ENCODE results near the gene TRIM13.
A peak's percentile ranks its signal among the peaks of the same experiment; 100 is the strongest.

Gene TRIM13

DNA sequence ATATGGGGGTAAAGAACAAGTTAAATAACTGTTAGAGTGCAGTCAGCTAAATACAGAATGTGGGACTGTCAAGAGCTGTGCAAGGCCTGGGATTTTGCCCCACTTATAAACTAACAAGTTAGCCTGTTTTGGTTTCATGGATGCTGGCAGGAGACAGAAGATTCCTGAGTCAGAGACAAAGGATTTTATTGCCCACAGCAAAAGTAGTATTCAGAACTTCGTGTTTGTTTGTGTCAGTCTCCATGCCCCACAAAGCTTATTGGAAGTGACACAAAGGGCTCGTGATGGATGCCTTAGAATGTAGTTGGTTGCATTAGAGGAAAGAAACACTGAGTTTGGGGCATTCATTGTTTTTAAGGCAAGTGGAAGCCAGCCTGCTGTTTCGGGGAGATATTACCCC is 38.5 kb upstream of the TRIM13 start:
- no peak overlapping the region for H3K4me3 ChIP-seq (ENCODE audit: low read depth, low read length)
- no peak for DNase-seq (ENCODE audit: low read depth, low spot score)
- POLR2A ChIA-PET = no interaction called here
- TF ChIP-seq, protein P1, sequence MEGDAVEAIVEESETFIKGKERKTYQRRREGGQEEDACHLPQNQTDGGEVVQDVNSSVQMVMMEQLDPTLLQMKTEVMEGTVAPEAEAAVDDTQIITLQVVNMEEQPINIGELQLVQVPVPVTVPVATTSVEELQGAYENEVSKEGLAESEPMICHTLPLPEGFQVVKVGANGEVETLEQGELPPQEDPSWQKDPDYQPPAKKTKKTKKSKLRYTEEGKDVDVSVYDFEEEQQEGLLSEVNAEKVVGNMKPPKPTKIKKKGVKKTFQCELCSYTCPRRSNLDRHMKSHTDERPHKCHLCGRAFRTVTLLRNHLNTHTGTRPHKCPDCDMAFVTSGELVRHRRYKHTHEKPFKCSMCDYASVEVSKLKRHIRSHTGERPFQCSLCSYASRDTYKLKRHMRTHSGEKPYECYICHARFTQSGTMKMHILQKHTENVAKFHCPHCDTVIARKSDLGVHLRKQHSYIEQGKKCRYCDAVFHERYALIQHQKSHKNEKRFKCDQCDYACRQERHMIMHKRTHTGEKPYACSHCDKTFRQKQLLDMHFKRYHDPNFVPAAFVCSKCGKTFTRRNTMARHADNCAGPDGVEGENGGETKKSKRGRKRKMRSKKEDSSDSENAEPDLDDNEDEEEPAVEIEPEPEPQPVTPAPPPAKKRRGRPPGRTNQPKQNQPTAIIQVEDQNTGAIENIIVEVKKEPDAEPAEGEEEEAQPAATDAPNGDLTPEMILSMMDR (IDR thresholded peaks at IDR 0.05; ENCODE audit: insufficient read depth, low read length, missing control alignments) = no peak
- CTCF ChIA-PET = interaction anchor here (1.2 kb wide), 1 partner anchor 22 kb away, joined by 4 read pairs; the partner anchor contains the start of gene SPRYD7

DNA sequence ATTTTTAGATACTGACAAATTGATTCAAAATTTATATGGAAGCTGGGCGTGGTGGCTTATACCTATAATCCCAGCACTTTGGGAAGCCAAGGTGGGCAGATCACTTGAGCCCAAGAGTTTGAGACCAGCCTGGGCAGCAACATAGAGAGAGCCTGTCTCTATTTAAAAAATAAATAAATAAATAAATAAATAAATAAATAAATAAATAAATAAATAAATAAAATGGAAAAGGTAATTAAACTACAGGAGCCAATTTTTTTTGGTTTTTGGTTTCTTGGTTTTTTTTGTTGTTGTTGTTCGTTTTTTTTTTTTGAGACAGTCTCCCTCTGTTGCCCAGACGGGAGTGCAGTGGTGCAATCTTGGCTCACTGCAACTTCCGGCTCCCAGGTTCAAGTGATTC is 29.4 kb upstream of the TRIM13 start:
- no peak overlapping the region for H3K4me3 ChIP-seq (ENCODE audit: low read depth, low read length)
- no peak for DNase-seq (ENCODE audit: low read depth, low spot score)
- POLR2A ChIA-PET = no interaction called here
- CTCF ChIA-PET = interaction anchor here (0.9 to 1.4 kb wide), 3 partner anchors 10 to 51 kb away, joined by 3 to 8 read pairs (median 3); no protein-coding TSS in a partner anchor
- TF ChIP-seq, protein P1 (IDR thresholded peaks at IDR 0.05; ENCODE audit: insufficient read depth, low read length, missing control alignments) = no peak

DNA sequence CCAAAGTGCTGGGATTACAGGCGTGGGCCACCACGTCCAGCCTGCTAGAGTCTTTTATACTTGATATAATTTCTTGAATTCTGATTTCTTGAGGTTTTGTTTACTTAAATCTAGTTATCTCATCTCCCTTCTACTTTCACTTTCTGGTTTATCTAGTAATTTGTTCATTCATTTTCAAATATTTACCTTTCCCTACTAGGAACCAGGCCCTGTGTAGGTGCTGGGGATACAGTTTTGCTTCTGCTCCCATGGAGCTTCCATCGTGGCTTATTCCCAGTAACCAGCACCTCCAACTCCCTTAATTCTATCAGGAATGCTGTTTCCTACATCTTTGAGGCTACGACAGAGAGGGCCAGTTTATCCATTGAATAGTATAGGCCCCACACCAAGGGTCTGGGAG is 24.1 kb upstream of the TRIM13 start:
- ChIA-PET POLR2A (no interaction called here), CTCF (interaction anchor here (1.1 to 1.5 kb wide), 3 partner anchors 8 to 302 kb away, joined by 3 to 5 read pairs (median 4); partner anchors contain the start of gene SPRYD7)
- H3K4me3 ChIP-seq (ENCODE audit: low read depth, low read length) = no peak overlapping the region
- no peak for DNase-seq (ENCODE audit: low read depth, low spot score)
- TF ChIP-seq, protein P1 (IDR thresholded peaks at IDR 0.05; ENCODE audit: insufficient read depth, low read length, missing control alignments) = no peak

DNA sequence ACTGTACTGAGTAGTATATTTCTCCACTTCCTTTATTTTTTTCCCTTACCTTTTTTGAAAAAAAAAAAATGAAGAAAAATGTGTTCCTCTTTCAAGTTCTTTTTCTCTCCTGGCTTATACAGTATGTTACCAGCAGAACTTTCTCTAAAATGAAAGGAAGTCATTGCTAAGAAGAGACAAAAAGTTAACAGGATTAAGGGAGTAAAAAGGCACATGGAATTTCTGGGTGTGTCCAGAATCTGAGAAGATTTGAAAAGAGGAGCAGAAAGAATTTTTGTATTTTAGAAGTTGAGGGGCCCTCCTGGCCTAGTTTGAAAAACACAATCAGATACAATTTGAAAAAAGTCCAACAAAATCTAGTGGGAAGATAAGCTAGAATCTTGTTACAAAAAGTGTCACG is 21.0 kb upstream of the TRIM13 start:
- H3K4me3 ChIP-seq (ENCODE audit: low read depth, low read length) = no peak overlapping the region
- POLR2A ChIA-PET = no interaction called here
- CTCF ChIA-PET = interaction anchor here (0.6 to 5.5 kb wide), 36 partner anchors 9 to 1096 kb away, joined by 3 to 55 read pairs (median 4); partner anchors contain the start of gene TRIM13
- TF ChIP-seq, protein P1 (IDR thresholded peaks at IDR 0.05; ENCODE audit: insufficient read depth, low read length, missing control alignments) = no peak
- no peak for DNase-seq (ENCODE audit: low read depth, low spot score)

DNA sequence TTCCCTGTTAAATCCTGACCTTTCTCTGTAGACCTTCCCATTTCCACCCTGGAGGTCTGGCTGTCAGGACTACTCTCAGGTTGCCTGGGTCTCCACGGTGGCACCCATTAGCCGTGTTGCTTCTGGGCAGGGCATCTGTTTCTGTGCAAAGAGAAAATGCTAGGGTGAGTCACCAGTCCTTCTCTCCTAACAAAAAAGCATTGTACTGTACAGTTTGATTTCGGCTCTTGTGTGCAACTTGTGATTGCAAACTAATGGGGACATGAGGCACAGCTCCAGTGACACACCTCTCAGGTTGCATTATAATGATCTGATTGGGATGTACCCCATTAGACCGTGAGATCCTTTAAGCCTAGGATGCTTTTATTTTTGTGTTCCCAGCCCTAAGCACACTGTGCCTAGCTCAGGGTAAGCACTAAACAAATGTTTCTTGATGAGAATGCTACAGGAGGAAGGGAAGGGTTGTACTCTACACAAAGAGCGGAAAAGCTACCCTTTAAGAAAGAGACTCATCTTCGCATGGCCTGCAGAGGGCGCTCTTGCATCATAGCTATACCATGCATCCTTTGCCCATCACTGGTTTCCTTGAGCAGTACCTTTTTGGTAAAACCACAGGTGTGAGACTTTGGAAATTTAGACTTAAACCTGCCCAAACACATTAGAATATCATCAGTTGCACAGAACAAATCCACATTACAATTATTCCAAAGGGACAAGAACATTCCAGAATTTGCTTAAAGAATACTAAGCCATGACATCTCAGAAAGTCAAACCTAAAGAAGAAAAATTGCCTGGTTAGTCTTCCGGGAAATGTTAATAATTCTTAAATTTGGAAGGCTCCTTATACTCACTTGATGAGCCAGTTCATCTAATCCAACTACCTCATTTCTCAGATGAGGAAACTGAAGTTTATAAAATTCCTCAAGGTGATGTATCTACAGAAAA is 20.3 kb upstream of the TRIM13 start:
- DNase-seq (ENCODE audit: low read depth, low spot score) = no peak
- no peak overlapping the region for H3K4me3 ChIP-seq (ENCODE audit: low read depth, low read length)
- TF ChIP-seq, protein P1 (IDR thresholded peaks at IDR 0.05; ENCODE audit: insufficient read depth, low read length, missing control alignments) = peak; percentile 83
- CTCF ChIA-PET = interaction anchor here (0.6 to 5.5 kb wide), 50 partner anchors 8 to 1106 kb away, joined by 3 to 55 read pairs (median 4); partner anchors contain the start of gene TRIM13
- POLR2A ChIA-PET = interaction anchor here (0.6 to 1.0 kb wide), 4 partner anchors 40 to 1093 kb away, joined by 3 read pairs; partner anchors contain the start of gene SPRYD7

DNA sequence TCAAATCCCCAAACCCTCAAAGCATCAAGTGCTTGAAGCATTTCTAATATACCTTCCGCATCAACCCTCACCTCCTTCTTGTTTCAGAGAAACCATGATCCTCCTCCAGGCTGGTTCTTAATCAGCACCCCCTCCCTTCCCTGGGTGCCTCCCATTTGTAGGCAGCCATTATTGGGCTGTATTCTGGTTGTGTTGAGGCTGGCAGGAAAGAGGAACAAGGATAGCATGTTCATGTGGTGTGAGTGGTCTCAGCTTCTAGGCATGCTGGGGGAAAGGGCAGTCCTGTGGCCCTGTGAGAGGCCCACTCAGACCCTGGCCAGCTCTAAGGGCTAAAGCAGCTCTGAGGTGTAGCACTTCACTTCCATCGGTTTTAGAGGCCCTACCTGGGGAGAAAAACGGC is 18.9 kb upstream of the TRIM13 start:
- TF ChIP-seq, protein P1 (IDR thresholded peaks at IDR 0.05; ENCODE audit: insufficient read depth, low read length, missing control alignments) = no peak
- H3K4me3 ChIP-seq (ENCODE audit: low read depth, low read length) = no peak overlapping the region
- ChIA-PET POLR2A (no interaction called here), CTCF (interaction anchor here (0.7 to 5.5 kb wide), 11 partner anchors 11 to 1091 kb away, joined by 4 to 55 read pairs (median 10); partner anchors contain the start of gene TRIM13)
- no peak for DNase-seq (ENCODE audit: low read depth, low spot score)
